Muscle layer of duodenum (tissue), 2 donors: Measurements from ENCODE around the gene SIRT2.
A peak's percentile ranks its signal among the peaks of the same experiment; 100 is the strongest.

ENCODE experiments used
- H3K27ac ChIP-seq: one replicate; pipeline ENCODE4 v1.7.0; 2013; ENCODE audit warnings: mild to moderate bottlenecking, low read length
- H3K27me3 ChIP-seq: one replicate; pipeline ENCODE4 v1.7.0; 2013; ENCODE audit warnings: low read depth, mild to moderate bottlenecking, control low read depth, low read length
- H3K36me3 ChIP-seq, 2 donors: one replicate each; pipeline ENCODE4 v1.7.0; 2013; ENCODE audit warnings: low read length in 2 of 2, control low read depth in 1 of 2, mild to moderate bottlenecking in 1 of 2; ENCODE audit not compliant: insufficient read depth in 2 of 2, control insufficient read depth in 1 of 2
- H3K4me1 ChIP-seq, 2 donors: one replicate each; pipeline ENCODE4 v1.7.0; 2013; ENCODE audit warnings: low read length in 2 of 2, mild to moderate bottlenecking in 2 of 2, control low read depth in 1 of 2, moderate library complexity in 1 of 2; ENCODE audit not compliant: insufficient read depth in 2 of 2, control insufficient read depth in 1 of 2
- H3K4me3 ChIP-seq, 2 donors: one replicate each; pipeline ENCODE4 v1.7.0; 2013; ENCODE audit warnings: low read length in 2 of 2, low read depth in 1 of 2, mild to moderate bottlenecking in 1 of 2
- H3K9me3 ChIP-seq, 2 donors: one replicate each; pipeline ENCODE4 v1.7.0; 2013; ENCODE audit warnings: low read length in 2 of 2, control low read depth in 1 of 2, mild to moderate bottlenecking in 1 of 2; ENCODE audit not compliant: control insufficient read depth in 1 of 2
- donor health status: healthy.

Gene SIRT2

GRCh38 chr19:38839816-38840582, 59.4 kb downstream of the SIRT2 start:
- Histone ChIP-seq H3K9me3 (no peaks in the 10 kb centered on the region), H3K27ac (no peak overlapping the region), H3K27me3 (no peaks in the 10 kb centered on the region), H3K4me3 (no peak overlapping the region), H3K4me1 (no peaks in the 10 kb centered on the region), H3K36me3 (peaks cover 83 to 90% of the 10 kb centered on the region in 2 donors)

- Histone ChIP-seq H3K9me3 (no peaks in the 10 kb centered on the region), H3K4me3 (no peak overlapping the region), H3K36me3 (peaks cover 76 to 83% of the 10 kb centered on the region in 2 donors), H3K27ac (no peak overlapping the region), H3K4me1 (no peaks in the 10 kb centered on the region), H3K27me3 (no peaks in the 10 kb centered on the region)
Measured at GRCh38 chr19:38838986-38839761, 60.2 kb downstream of the SIRT2 start.

GRCh38 chr19:38838208-38838985, 61.0 kb downstream of the SIRT2 start:
- Histone ChIP-seq H3K4me1 (no peaks in the 10 kb centered on the region), H3K36me3 (peaks cover 68 to 75% of the 10 kb centered on the region in 2 donors), H3K27me3 (no peaks in the 10 kb centered on the region), H3K4me3 (no peak overlapping the region), H3K9me3 (no peaks in the 10 kb centered on the region), H3K27ac (no peak overlapping the region)

GRCh38 chr19:38837656-38838121, 61.7 kb downstream of the SIRT2 start:
- no peak overlapping the region for H3K27ac ChIP-seq

GRCh38 chr19:38836983-38837626, 62.3 kb downstream of the SIRT2 start:
- no peak overlapping the region for H3K27ac ChIP-seq
- peaks cover 55 to 62% of the 10 kb centered on the region in 2 donors for H3K36me3 ChIP-seq

More at GRCh38 chr19:38837656-38838121, 61.7 kb downstream of the SIRT2 start:
- Histone ChIP-seq H3K9me3 (no peaks in the 10 kb centered on the region), H3K4me1 (no peaks in the 10 kb centered on the region), H3K36me3 (peaks cover 61 to 68% of the 10 kb centered on the region in 2 donors), H3K27me3 (no peaks in the 10 kb centered on the region), H3K4me3 (no peak overlapping the region)

GRCh38 chr19:38836159-38836982, 63.0 kb downstream of the SIRT2 start:
- H3K27ac ChIP-seq = no peak overlapping the region

More at GRCh38 chr19:38836983-38837626, 62.3 kb downstream of the SIRT2 start:
- Histone ChIP-seq H3K4me3 (no peak overlapping the region), H3K27me3 (no peaks in the 10 kb centered on the region), H3K4me1 (peaks cover 0 to 6% of the 10 kb centered on the region in 2 donors), H3K9me3 (no peaks in the 10 kb centered on the region)

GRCh38 chr19:38834590-38834989, 64.8 kb downstream of the SIRT2 start:
- H3K27me3 ChIP-seq = no peaks in the 10 kb centered on the region
- H3K4me1 ChIP-seq = peaks cover 0 to 22% of the 10 kb centered on the region in 2 donors
- H3K4me3 ChIP-seq = no peak overlapping the region
- no peaks in the 10 kb centered on the region for H3K9me3 ChIP-seq
- H3K27ac ChIP-seq = no peak overlapping the region
- peaks cover 37 to 48% of the 10 kb centered on the region in 2 donors for H3K36me3 ChIP-seq

More at GRCh38 chr19:38836159-38836982, 63.0 kb downstream of the SIRT2 start:
- Histone ChIP-seq H3K4me3 (no peak overlapping the region), H3K4me1 (peaks cover 0 to 7% of the 10 kb centered on the region in 2 donors), H3K36me3 (peaks cover 48 to 57% of the 10 kb centered on the region in 2 donors), H3K27me3 (no peaks in the 10 kb centered on the region), H3K9me3 (no peaks in the 10 kb centered on the region)

- no peaks in the 10 kb centered on the region for H3K9me3 ChIP-seq
- H3K27me3 ChIP-seq = no peaks in the 10 kb centered on the region
- no peak overlapping the region for H3K27ac ChIP-seq
- H3K4me3 ChIP-seq = no peak overlapping the region
- peaks cover 0 to 22% of the 10 kb centered on the region in 2 donors for H3K4me1 ChIP-seq
- H3K36me3 ChIP-seq = peaks cover 32 to 45% of the 10 kb centered on the region in 2 donors
Measured at GRCh38 chr19:38834104-38834490, 65.3 kb downstream of the SIRT2 start.

- peaks cover 0 to 22% of the 10 kb centered on the region in 2 donors for H3K4me1 ChIP-seq
- H3K27me3 ChIP-seq = no peaks in the 10 kb centered on the region
- no peak overlapping the region for H3K4me3 ChIP-seq
- peaks cover 22 to 44% of the 10 kb centered on the region in 2 donors for H3K36me3 ChIP-seq
- H3K9me3 ChIP-seq = no peaks in the 10 kb centered on the region
- H3K27ac ChIP-seq = no peak overlapping the region
Measured at GRCh38 chr19:38833092-38833425, 66.4 kb downstream of the SIRT2 start.

- Histone ChIP-seq H3K36me3 (peaks cover 4 to 37% of the 10 kb centered on the region in 2 donors), H3K4me3 (peak overlapping the region; percentile 88 to 93), H3K4me1 (peaks cover 0 to 29% of the 10 kb centered on the region in 2 donors), H3K27me3 (no peaks in the 10 kb centered on the region), H3K27ac (peak overlapping the region; percentile 85), H3K9me3 (no peaks in the 10 kb centered on the region)
Measured at GRCh38 chr19:38831142-38831605, 68.2 kb downstream of the SIRT2 start.
